Measurements from ENCODE around the gene PPM1K. TPM values are rescaled to one million over a fixed set of nuclear protein-coding genes. Genes with fewer than 3 reads are reported as not detected.

Gene PPM1K
- total RNA-seq, 2 experiments from 2014 or later, result 65.7 to 87.7 TPM

DNA sequence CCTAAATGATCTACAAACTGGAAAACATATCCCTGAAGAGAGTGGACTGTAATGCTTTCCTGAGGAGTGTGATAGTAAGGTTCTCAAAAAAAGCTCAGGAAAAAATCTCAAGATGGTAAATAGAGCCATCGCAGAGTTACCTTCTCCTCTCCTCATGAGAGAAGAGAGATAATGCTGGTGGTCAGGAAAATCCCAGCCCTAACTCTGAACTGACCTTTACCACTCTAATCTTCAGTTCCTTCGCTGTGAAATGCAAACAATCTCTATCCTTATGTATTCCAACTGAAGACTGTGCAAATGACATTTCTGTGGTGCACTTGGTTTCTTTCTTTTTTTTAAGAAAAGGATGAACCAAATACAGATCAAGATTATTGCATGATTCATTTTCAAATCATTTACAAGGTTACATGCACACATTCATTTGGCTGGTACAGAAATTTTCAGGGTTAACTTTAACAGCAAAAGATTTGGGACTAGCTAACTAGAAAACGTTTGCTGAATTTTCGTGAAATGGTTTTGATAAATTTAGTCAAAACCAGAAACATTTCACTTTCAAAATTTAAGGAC lies 8.3 kb downstream of the PPM1K start:
- H3K79me2 ChIP-seq (ENCODE audit: insufficient read depth, low read depth, low read length), result peaks cover 94% of the 10 kb centered on the region

DNA sequence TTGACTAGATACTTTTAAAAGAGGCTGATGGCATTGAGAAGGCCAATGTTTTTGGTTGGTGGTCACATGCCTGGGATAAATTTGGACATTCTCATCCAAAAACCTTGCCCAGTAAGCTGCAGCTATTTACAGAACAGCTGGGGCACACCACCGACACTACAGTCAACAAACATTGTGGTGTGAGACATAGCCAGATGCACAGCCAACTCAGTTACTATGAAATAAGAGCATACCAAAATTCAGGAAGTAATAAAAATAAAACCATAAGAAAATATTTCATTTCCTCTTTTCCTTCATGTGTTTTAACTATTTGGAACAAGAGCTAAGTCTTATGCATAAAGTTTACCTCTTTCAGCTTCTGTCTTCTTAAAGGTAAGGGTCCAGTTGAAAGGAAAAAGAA lies 8.8 kb downstream of the PPM1K start:
- peak; percentile 69 for DNase-seq (ENCODE audit: low spot score)
- peaks cover 82% of the 10 kb centered on the region for H3K36me3 ChIP-seq (ENCODE audit: insufficient read depth, low read length)
- H3K79me2 ChIP-seq (ENCODE audit: insufficient read depth, low read depth, low read length), result peaks cover 92% of the 10 kb centered on the region
- ChIA-PET POLR2A (interaction anchor here (0.9 to 1.6 kb wide), 8 partner anchors 9 to 847 kb away, joined by 3 to 14 read pairs (median 5); partner anchors contain the start of gene PPM1K), CTCF (ENCODE audit: unreplicated experiment) (no interaction called here)
- no peaks in the 10 kb centered on the region for H3K9me2 ChIP-seq (ENCODE audit: insufficient read depth, low read length)
- H3K27ac ChIP-seq (ENCODE audit: low read depth, low read length, poor library complexity, severe bottlenecking), result peak overlapping the region; percentile 91
- H3K4me1 ChIP-seq (ENCODE audit: insufficient read depth, low read length, poor library complexity, severe bottlenecking), result peaks cover 65% of the 10 kb centered on the region
- intact Hi-C loops (cut with micrococcal nuclease; ENCODE audit: unreplicated experiment), result no loop called here
- TF ChIP-seq EZH2phosphoT487 (IDR thresholded peaks at IDR 0.05; ENCODE audit: borderline replicate concordance, low read depth, low read length), result no peak
- TF ChIP-seq, protein P1, sequence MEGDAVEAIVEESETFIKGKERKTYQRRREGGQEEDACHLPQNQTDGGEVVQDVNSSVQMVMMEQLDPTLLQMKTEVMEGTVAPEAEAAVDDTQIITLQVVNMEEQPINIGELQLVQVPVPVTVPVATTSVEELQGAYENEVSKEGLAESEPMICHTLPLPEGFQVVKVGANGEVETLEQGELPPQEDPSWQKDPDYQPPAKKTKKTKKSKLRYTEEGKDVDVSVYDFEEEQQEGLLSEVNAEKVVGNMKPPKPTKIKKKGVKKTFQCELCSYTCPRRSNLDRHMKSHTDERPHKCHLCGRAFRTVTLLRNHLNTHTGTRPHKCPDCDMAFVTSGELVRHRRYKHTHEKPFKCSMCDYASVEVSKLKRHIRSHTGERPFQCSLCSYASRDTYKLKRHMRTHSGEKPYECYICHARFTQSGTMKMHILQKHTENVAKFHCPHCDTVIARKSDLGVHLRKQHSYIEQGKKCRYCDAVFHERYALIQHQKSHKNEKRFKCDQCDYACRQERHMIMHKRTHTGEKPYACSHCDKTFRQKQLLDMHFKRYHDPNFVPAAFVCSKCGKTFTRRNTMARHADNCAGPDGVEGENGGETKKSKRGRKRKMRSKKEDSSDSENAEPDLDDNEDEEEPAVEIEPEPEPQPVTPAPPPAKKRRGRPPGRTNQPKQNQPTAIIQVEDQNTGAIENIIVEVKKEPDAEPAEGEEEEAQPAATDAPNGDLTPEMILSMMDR (conservative IDR thresholded peaks at IDR 0.05; ENCODE audit: low read length), result no peak
- 0 out of 2 replicates have a peak, but pooled peaks cover 7% of the 10 kb centered on the region for H4K20me1 ChIP-seq (ENCODE audit: insufficient read depth, low read length)
- peak overlapping the region; percentile 61 for H3K4me3 ChIP-seq (ENCODE audit: low read depth, low read length, poor library complexity, severe bottlenecking)
- H2AFZ ChIP-seq (ENCODE audit: low read length), result no peak overlapping the region
- BruUV-seq (replicated peaks), result no TSS peak
- H3K9me3 ChIP-seq (ENCODE audit: low read length), result peaks cover 7% of the 10 kb centered on the region; the same call in 1 of the 2 replicates
- peak overlapping the region; percentile 98 for H3K4me2 ChIP-seq (ENCODE audit: low read length)

More for the DNA sequence above, 8.3 kb downstream of the PPM1K start:
- H4K20me1 ChIP-seq (ENCODE audit: insufficient read depth, low read length), result 0 out of 2 replicates have a peak, but pooled peaks cover 7% of the 10 kb centered on the region
- ChIA-PET CTCF (ENCODE audit: unreplicated experiment) (interaction anchor here (0.5 kb wide), 1 partner anchor 54 kb away, joined by 3 read pairs; no protein-coding TSS in a partner anchor), POLR2A (interaction anchor here (0.9 to 1.6 kb wide), 8 partner anchors 8 to 848 kb away, joined by 3 to 14 read pairs (median 5); partner anchors contain the start of gene PPM1K)
- peaks cover 68% of the 10 kb centered on the region for H3K4me1 ChIP-seq (ENCODE audit: insufficient read depth, low read length, poor library complexity, severe bottlenecking)
- peaks cover 7% of the 10 kb centered on the region; the same call in 1 of the 2 replicates for H3K9me3 ChIP-seq (ENCODE audit: low read length)
- no peak for DNase-seq (ENCODE audit: low spot score)
- H3K27ac ChIP-seq (ENCODE audit: low read depth, low read length, poor library complexity, severe bottlenecking), result peak overlapping the region; percentile 91
- no peak for TF ChIP-seq EZH2phosphoT487 (IDR thresholded peaks at IDR 0.05; ENCODE audit: borderline replicate concordance, low read depth, low read length)
- TF ChIP-seq, protein P1 (conservative IDR thresholded peaks at IDR 0.05; ENCODE audit: low read length), result no peak
- H2AFZ ChIP-seq (ENCODE audit: low read length), result no peak overlapping the region
- H3K9me2 ChIP-seq (ENCODE audit: insufficient read depth, low read length), result no peaks in the 10 kb centered on the region
- peak overlapping the region; percentile 98 for H3K4me2 ChIP-seq (ENCODE audit: low read length)
- no TSS peak for BruUV-seq (replicated peaks)
- H3K4me3 ChIP-seq (ENCODE audit: low read depth, low read length, poor library complexity, severe bottlenecking), result peak overlapping the region; percentile 61
- intact Hi-C loops (cut with micrococcal nuclease; ENCODE audit: unreplicated experiment), result no loop called here
- H3K36me3 ChIP-seq (ENCODE audit: insufficient read depth, low read length), result peaks cover 77% of the 10 kb centered on the region

- Histone ChIP-seq H4K20me1 (ENCODE audit: insufficient read depth, low read length) (no peaks in the 10 kb centered on the region), H3K27ac (ENCODE audit: low read depth, low read length, poor library complexity, severe bottlenecking) (no peak overlapping the region), H3K9me2 (ENCODE audit: insufficient read depth, low read length) (no peaks in the 10 kb centered on the region), H3K36me3 (ENCODE audit: insufficient read depth, low read length) (peaks cover 100% of the 10 kb centered on the region), H2AFZ (ENCODE audit: low read length) (no peak overlapping the region), H3K4me2 (ENCODE audit: low read length) (no peak overlapping the region), H3K9me3 (ENCODE audit: low read length) (peaks cover under 1% of the 10 kb centered on the region; the same call in 1 of the 2 replicates), H3K79me2 (ENCODE audit: insufficient read depth, low read depth, low read length) (peaks cover 40% of the 10 kb centered on the region; the same call in 1 of the 2 replicates), H3K4me1 (ENCODE audit: insufficient read depth, low read length, poor library complexity, severe bottlenecking) (no peaks in the 10 kb centered on the region), H3K4me3 (ENCODE audit: low read depth, low read length, poor library complexity, severe bottlenecking) (no peak overlapping the region)
- intact Hi-C loops (cut with micrococcal nuclease; ENCODE audit: unreplicated experiment), result no loop called here
- TF ChIP-seq, protein P1 (conservative IDR thresholded peaks at IDR 0.05; ENCODE audit: low read length), result no peak
- no peak for TF ChIP-seq EZH2phosphoT487 (IDR thresholded peaks at IDR 0.05; ENCODE audit: borderline replicate concordance, low read depth, low read length)
- BruUV-seq (replicated peaks), result no TSS peak
- ChIA-PET CTCF (ENCODE audit: unreplicated experiment) (interaction anchor here (0.7 to 1.0 kb wide), 2 partner anchors 11 to 15 kb away, joined by 3 read pairs; no protein-coding TSS in a partner anchor), POLR2A (no interaction called here)
- DNase-seq (ENCODE audit: low spot score), result no peak
Observed at GRCh38 chr4:88268913-88269312, 15.4 kb downstream of the PPM1K start.
